Activated T-cell treated with anti-CD3 and anti-CD28 coated beads for 1 hour (primary cell): ENCODE data around the gene PRKN.
"Not testable (repeated sequence)": the region's sequence is repeated elsewhere in the genome, so short reads cannot be mapped to it uniquely, and the experiment has no call there.

Experiments
- DNase-seq: peaks from one replicate; pipeline ENCODE4 v3.0.0-alpha.2; 2020; ENCODE audit warnings: low read depth

The PRKN gene

GRCh38 chr6:162710936-162711335 is 16.6 kb downstream of the PRKN start:
- no peak for DNase-seq

- DNase-seq: no peak
Measured at GRCh38 chr6:162710419-162710818, 17.1 kb downstream of the PRKN start.

DNA sequence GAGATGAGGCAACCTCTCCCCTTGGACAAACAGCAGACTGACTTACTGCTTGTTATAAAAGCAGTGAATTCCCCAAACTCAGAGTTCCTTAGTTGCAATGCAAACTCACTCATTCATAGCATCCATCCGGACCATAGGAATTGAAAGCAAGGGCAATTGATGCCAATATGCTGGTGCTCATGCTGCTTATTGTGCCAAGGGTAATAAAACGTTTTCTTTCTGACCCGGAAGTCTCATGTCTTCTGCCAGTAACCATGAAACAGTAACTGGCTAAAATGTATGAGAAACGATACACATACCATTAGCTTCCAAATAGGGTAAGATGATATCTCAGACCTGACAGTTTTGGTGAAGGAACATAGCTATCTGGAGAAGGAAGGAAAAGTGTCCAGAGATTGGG is 18.1 kb downstream of the PRKN start:
- DNase-seq: no peak

DNA sequence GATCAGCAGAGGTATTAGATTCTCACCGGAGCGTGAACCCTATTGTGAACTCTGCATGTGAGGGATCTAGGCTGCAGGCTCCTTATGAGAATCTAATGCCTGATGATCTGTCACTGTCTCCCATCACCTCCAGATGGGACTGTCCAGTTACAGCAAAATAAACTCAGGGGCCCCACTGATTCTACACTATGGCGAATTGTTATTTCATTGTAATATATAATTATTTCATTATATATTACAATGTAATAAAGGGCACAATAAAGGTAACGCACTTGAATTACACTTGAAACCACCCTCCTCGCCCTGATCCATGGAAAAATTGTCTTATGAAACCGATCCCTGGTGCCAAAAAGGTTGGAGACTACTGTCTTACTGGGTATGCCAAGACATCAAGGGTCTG is 18.6 kb downstream of the PRKN start:
- DNase-seq: no peak

GRCh38 chr6:162706232-162706631 is 21.3 kb downstream of the PRKN start:
- no peak for DNase-seq

- no peak for DNase-seq
Measured at GRCh38 chr6:162705736-162706135, 21.8 kb downstream of the PRKN start.

GRCh38 chr6:162704001-162704400 is 23.6 kb downstream of the PRKN start:
- DNase-seq: no peak

GRCh38 chr6:162702446-162702845 is 25.1 kb downstream of the PRKN start:
- no peak for DNase-seq

GRCh38 chr6:162701551-162701950 is 26.0 kb downstream of the PRKN start:
- no peak for DNase-seq

DNA sequence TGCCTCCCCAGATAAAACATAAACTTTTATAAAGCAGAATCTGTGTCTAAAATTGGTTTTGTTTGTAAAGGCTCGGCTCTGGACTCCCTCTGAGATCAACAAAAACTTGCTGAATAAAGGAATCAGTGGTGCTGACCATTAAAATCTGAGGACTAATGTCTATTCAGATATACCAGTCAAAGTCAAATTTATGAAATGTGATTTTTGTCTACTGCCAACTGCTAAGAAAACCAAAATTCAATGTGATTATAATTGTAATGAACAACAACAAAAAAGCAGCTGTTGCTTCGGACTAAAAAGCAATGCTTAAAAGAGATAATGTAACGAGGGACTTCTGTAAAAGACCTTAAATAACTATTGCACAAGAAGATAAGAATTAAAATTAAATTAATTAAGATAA is 26.6 kb downstream of the PRKN start:
- DNase-seq: no peak

- DNase-seq: no peak
Measured at GRCh38 chr6:162699961-162700360, 27.6 kb downstream of the PRKN start.

DNA sequence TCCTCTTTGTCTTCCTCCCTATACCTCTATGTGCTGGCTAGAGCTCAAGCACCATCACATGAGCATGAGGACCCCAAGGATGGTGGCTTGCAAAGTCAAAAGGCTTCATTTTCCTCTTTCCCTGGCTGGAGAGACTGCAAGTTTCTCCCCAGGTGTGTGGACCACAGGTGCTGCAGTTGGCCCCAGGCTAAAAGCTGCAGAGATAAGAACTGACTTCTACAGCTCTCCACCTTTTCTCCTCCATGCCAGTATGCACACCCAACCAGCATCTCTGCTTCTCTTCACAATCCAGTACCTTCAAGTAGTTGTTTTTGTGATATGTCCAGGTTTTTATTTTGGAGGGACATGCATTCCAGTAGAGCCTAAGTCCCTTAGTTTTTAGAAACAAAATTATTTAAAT is 29.1 kb downstream of the PRKN start:
- no peak for DNase-seq

DNA sequence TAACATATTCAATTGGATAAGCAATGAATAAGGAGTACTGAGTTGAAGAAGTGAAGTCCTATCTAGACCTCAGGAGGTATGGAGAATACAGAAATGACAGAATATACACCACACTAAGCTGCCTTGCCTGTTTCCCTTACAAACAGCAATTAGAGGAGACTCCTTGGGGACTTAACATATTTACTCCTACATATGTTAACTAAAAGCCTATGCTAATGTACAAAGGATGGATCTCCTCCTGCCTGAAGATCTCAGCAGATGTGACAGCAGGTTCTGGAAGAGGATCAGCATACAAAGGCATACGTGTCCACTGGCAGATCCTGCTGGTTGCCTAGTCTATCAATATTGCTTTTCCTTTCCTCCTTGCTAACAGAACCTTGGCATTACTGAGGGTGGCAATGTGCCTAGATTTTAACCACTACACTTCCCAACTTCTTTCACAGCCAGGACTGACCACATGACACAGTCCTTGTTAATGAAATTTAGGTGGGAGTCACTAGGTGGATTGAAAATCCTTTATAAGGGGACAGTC is 29.6 kb downstream of the PRKN start:
- no peak for DNase-seq

DNA sequence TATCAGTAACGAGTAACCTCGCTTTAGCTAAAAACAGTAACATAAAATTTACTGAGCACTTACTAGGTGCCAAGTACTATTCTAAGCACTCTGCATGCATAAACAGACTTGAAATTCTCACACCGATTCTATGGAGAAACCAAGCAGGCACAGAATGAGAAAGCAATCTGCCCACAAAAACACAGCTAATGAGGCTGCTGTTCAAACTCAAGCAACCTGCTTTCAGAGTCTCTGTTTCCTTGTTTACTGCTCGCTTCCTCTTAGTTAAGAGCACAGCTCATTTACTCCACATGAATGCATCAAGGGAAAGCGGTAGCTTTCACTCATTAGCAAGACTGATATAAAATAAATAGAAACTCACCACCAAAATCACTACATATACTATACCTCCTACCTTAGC is 37.4 kb downstream of the PRKN start:
- DNase-seq: no peak

DNA sequence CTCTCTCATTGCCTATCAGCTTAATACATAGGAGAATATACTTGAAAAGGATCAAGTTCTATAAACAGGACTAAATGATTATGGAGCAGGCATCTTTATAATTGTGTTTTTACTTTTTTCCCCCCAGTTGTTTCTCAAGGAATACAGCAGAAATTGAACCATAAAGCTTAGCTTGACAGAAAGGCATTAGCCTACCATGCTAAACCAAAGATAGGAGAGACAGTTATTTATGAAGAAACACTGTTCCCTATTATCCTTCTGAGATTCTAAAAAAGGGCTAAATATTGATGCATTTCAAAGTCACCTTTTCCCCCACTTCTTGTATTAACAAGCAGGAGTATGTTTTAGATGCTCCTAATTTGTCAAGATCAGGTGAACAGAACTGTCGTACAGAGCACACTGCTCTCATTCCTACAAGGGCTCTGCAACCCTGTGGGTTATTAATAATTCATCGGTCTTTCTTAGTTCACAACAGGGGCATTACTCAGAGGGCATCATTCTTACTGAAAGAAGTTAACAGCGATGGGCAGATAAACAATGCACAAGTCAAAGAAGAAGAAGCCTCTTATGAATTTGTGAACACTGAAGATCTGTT is 38.7 kb downstream of the PRKN start:
- DNase-seq: no peak

DNA sequence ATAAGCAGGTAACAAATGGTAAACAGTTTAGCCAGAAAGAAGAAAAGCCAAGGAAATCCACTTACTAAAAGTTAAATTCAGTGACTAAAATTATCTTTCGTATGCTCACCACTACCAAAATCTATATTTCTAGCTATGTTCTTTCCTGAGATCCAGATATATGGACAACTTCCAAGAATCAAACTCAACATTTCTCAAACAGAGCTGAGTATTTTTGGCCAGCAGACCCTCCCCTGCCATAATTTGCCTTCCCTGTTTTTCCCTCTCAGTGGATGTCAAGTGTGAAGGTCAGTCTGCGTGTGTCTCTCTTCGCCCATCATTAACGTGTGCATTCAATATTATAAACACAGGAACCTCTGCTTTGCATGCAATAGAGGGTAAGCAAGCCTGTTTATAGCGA is 42.0 kb downstream of the PRKN start:
- DNase-seq: no peak

GRCh38 chr6:162684961-162685360 is 42.6 kb downstream of the PRKN start:
- DNase-seq: no peak

- no peak for DNase-seq
Measured at GRCh38 chr6:162684052-162684451, 43.5 kb downstream of the PRKN start.

DNA sequence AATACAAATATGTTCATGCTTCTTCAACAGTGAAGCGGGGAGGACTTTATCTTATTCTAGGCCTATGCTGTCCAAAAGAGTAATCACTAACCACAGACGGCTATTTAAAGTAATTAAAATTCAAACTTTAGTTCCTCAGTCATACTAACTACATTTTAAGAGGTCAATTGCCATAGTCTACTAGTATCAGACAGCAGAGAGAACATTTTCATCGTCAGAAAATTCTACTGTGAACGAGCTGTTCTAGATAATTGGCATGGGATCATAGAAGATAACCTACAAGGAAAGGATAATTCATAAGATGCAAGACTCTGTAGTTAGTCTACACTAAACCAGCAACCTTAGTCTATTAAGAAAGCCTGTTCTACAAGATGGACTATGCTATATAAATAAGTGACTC is 44.4 kb downstream of the PRKN start:
- DNase-seq: no peak

DNA sequence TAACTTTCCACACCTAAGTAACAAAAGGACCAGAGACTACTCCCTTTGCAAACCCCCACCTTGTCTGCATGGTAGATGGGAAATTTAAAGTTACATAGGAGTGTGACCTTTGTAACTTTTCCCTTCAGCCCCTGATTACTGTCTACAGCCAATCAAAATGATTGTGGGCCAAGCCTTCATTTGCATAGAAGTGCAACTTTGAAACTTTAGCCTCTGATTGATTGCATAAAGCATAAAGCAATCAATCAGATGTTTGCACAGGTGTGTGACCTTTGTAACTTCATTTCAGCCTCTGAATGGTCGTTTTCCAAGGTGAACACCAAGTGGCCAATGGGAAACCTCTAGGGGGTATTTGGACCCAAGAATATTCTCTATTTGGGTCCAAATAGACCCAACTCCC is 46.1 kb downstream of the PRKN start:
- DNase-seq: no peak

DNA sequence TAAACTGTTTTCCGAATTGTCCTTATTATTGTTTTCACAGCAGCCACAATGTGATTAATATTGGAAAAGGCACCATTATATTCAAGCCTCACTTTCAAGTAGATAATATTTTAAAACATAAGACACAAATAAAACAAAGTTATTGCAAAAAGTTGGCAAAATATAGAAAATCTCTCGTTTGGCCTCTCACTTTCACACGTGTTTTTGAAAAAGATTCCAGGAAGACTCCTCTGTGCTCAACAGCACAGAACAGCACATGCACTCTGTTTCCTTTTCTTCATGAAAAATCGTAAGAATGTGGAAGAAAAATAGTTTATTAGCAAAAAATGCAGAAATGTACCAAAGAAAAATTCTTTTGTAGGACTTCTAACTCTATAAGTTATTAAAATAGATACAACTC is 46.7 kb downstream of the PRKN start:
- DNase-seq: no peak

- DNase-seq: no peak
Measured at GRCh38 chr6:162680367-162680766, 47.2 kb downstream of the PRKN start.

DNA sequence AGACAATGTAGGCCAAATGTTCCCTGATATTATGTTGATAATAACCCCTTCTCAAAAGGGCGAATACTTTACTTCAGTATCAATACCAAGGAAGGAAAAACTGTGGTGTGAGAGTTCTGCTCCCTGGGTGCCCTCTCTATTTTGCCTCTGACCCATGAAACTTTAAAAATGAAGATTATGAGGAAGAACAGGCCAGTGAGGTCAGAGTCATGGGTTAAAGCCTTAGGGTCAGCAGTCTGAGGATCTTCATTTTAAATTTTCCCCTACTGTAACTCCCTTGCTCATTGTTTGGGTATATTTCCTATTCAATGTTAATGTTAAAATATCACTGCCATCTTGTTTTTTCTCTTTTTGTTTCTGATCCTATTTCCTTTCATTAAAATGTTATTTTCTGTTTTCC is 47.9 kb downstream of the PRKN start:
- no peak for DNase-seq

DNA sequence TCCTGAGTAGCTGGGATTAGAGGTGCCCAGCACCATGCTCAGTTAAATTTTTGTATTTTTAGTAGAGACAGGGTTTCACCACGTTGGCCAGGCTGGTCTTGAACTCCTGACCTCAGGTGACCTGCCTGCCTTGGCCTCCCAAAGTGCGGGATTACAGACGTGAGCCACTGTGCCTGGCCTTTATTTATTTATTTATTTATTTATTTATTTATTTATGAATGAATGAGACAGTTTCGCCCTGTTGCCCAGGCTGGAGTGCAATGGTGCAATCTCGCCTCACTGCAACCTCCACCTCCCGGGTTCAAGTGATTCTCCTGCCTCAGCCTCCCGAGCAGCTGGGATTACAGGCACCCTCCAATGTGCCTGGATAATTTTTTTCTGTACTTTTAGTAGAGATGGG is 48.7 kb downstream of the PRKN start:
- not testable (repeated sequence) for DNase-seq

GRCh38 chr6:162675503-162675902 is 52.1 kb downstream of the PRKN start:
- DNase-seq: no peak
